HEK293 (cell line): Measurements from ENCODE around the gene PRMT7.

ENCODE experiments used
- CTCF ChIA-PET: fragments of 350-600 bp; formaldehyde crosslinking; extraction: SDS; loops from one replicate; lab custom pipeline; 2021; ENCODE audit warnings: antibody characterized with exemption; lab: Yijun Ruan, JAX
- POLR2A ChIA-PET: fragments of 300-600 bp; formaldehyde crosslinking; extraction: SDS; loops from one replicate; lab custom pipeline; 2020; ENCODE audit warnings: antibody characterized with exemption, inconsistent platforms; lab: Yijun Ruan, JAX
- H3K27ac ChIP-seq: fragments of 200-500 bp; sonication (Bioruptor generic); 2 replicates; pipeline ENCODE4 v1.5.1; 2014; ENCODE audit warnings: low read depth, low read length, control low read depth, inconsistent platforms; ENCODE audit errors: extremely low read depth
- H3K36me3 ChIP-seq, 2 experiments: fragments of 200-500 bp in 1 of 2; sonication (Bioruptor generic) in 1 of 2; 1 replicate in 1 of 2; 2 replicates in 1 of 2; pipeline ENCODE4 v1.5.1; 2014 to 2017; ENCODE audit warnings: inconsistent platforms in 2 of 2, low read length in 2 of 2; ENCODE audit not compliant: control insufficient read depth in 2 of 2, insufficient read depth in 1 of 2
- H3K4me1 ChIP-seq: fragments of 200-500 bp; sonication (Bioruptor generic); 2 replicates; pipeline ENCODE4 v1.5.1; 2014; ENCODE audit warnings: mild to moderate bottlenecking, low read length, inconsistent platforms; ENCODE audit not compliant: control insufficient read depth, insufficient read depth
- H3K4me3 ChIP-seq: 2 replicates; pipeline ENCODE4 v1.5.1; 2011; ENCODE audit warnings: low read depth, mild to moderate bottlenecking, control low read depth, low read length, moderate library complexity
- H3K9me3 ChIP-seq: fragments of 200-500 bp; sonication (Bioruptor generic); 2 replicates; pipeline ENCODE4 v1.5.1; 2014; ENCODE audit warnings: low read depth, low read length, inconsistent platforms; ENCODE audit not compliant: control insufficient read depth, insufficient read depth
- GLI4 ChIP-seq: fragments of 450-650 bp; formaldehyde crosslinking; IDR thresholded peaks from 2 replicates; pipeline ENCODE4 v1.5.1; 2016; ENCODE audit warnings: missing biosample characterization, missing genetic modification characterization
- OSR2 ChIP-seq: fragments of 450-650 bp; formaldehyde crosslinking; IDR thresholded peaks from 2 replicates; pipeline ENCODE4 v1.5.1; 2016; ENCODE audit warnings: missing biosample characterization, missing genetic modification characterization
- RBAK ChIP-seq: fragments of 450-650 bp; formaldehyde crosslinking; IDR thresholded peaks from 2 replicates; pipeline ENCODE4 v1.5.1; 2016; ENCODE audit warnings: missing biosample characterization, missing genetic modification characterization
- SP3 ChIP-seq: fragments of 450-650 bp; formaldehyde crosslinking; IDR thresholded peaks from 2 replicates; pipeline ENCODE4 v1.5.1; 2016; ENCODE audit warnings: missing biosample characterization, missing genetic modification characterization
- ZBTB1 ChIP-seq: fragments of 450-650 bp; formaldehyde crosslinking; IDR thresholded peaks from 2 replicates; pipeline ENCODE4 v1.5.1; 2016; ENCODE audit warnings: missing biosample characterization, missing genetic modification characterization
- ZNF157 ChIP-seq: fragments of 450-650 bp; formaldehyde crosslinking; IDR thresholded peaks from 2 replicates; pipeline ENCODE4 v1.5.1; 2016; ENCODE audit warnings: missing biosample characterization, missing genetic modification characterization
- ZNF169 ChIP-seq: fragments of 450-650 bp; formaldehyde crosslinking; IDR thresholded peaks from 2 replicates; pipeline ENCODE4 v1.5.1; 2016; ENCODE audit warnings: missing biosample characterization, missing genetic modification characterization
- ZNF211 ChIP-seq: fragments of 450-650 bp; formaldehyde crosslinking; IDR thresholded peaks from 2 replicates; pipeline ENCODE4 v1.5.1; 2016; ENCODE audit warnings: low read depth, missing biosample characterization, missing genetic modification characterization
- ZNF311 ChIP-seq: fragments of 450-650 bp; formaldehyde crosslinking; IDR thresholded peaks from 2 replicates; pipeline ENCODE4 v1.5.1; 2017; ENCODE audit warnings: missing biosample characterization, missing genetic modification characterization, borderline replicate concordance
- ZNF394 ChIP-seq: fragments of 450-650 bp; formaldehyde crosslinking; IDR thresholded peaks from 2 replicates; pipeline ENCODE4 v1.5.1; 2016; ENCODE audit warnings: missing biosample characterization, missing genetic modification characterization, mild to moderate bottlenecking, moderate library complexity, borderline replicate concordance
- ZNF558 ChIP-seq: fragments of 450-650 bp; formaldehyde crosslinking; IDR thresholded peaks from 2 replicates; pipeline ENCODE4 v1.5.1; 2016; ENCODE audit warnings: missing biosample characterization, missing genetic modification characterization
- ZNF560 ChIP-seq: fragments of 450-650 bp; formaldehyde crosslinking; IDR thresholded peaks from 2 replicates; pipeline ENCODE4 v1.5.1; 2017; ENCODE audit warnings: missing biosample characterization, missing genetic modification characterization, borderline replicate concordance
- ZNF670 ChIP-seq: fragments of 450-650 bp; formaldehyde crosslinking; IDR thresholded peaks from 2 replicates; pipeline ENCODE4 v1.5.1; 2016; ENCODE audit warnings: missing biosample characterization, missing genetic modification characterization, low read depth
- ZNF707 ChIP-seq: fragments of 450-650 bp; formaldehyde crosslinking; IDR thresholded peaks from 2 replicates; pipeline ENCODE4 v1.5.1; 2016; ENCODE audit warnings: missing biosample characterization, missing genetic modification characterization
- ZNF747 ChIP-seq: fragments of 450-650 bp; formaldehyde crosslinking; IDR thresholded peaks from 2 replicates; pipeline ENCODE4 v1.5.1; 2016; ENCODE audit warnings: missing biosample characterization, missing genetic modification characterization
- ZNF768 ChIP-seq: fragments of 450-650 bp; formaldehyde crosslinking; IDR thresholded peaks from 2 replicates; pipeline ENCODE4 v1.5.1; 2018; ENCODE audit warnings: missing biosample characterization, mild to moderate bottlenecking, missing genetic modification characterization
- ZNF777 ChIP-seq: fragments of 450-650 bp; formaldehyde crosslinking; IDR thresholded peaks from 2 replicates; pipeline ENCODE4 v1.5.1; 2017; ENCODE audit warnings: missing biosample characterization, missing genetic modification characterization, borderline replicate concordance
- ZXDB ChIP-seq: fragments of 450-650 bp; formaldehyde crosslinking; IDR thresholded peaks from 2 replicates; pipeline ENCODE4 v1.5.1; 2016; ENCODE audit warnings: missing biosample characterization, missing genetic modification characterization
- TF ChIP-seq, protein P1 (sequence below): fragments of 450-650 bp; formaldehyde crosslinking; IDR thresholded peaks from 2 replicates; pipeline ENCODE4 v1.5.1; 2016; ENCODE audit warnings: missing biosample characterization, missing genetic modification characterization
- TF ChIP-seq, protein P2 (sequence below): fragments of 450-650 bp; formaldehyde crosslinking; IDR thresholded peaks from 2 replicates; pipeline ENCODE4 v1.5.1; 2016; ENCODE audit warnings: missing biosample characterization, missing genetic modification characterization
- TF ChIP-seq, protein P3 (sequence below): fragments of 450-650 bp; formaldehyde crosslinking; IDR thresholded peaks from 2 replicates; pipeline ENCODE4; 2016; ENCODE audit warnings: missing biosample characterization, missing genetic modification characterization
- TF ChIP-seq, protein P4 (sequence below): fragments of 450-650 bp; formaldehyde crosslinking; IDR thresholded peaks from 2 replicates; pipeline ENCODE4 v1.5.0; 2017; ENCODE audit warnings: missing biosample characterization, missing genetic modification characterization, borderline replicate concordance

PRMT7 gene

DNA sequence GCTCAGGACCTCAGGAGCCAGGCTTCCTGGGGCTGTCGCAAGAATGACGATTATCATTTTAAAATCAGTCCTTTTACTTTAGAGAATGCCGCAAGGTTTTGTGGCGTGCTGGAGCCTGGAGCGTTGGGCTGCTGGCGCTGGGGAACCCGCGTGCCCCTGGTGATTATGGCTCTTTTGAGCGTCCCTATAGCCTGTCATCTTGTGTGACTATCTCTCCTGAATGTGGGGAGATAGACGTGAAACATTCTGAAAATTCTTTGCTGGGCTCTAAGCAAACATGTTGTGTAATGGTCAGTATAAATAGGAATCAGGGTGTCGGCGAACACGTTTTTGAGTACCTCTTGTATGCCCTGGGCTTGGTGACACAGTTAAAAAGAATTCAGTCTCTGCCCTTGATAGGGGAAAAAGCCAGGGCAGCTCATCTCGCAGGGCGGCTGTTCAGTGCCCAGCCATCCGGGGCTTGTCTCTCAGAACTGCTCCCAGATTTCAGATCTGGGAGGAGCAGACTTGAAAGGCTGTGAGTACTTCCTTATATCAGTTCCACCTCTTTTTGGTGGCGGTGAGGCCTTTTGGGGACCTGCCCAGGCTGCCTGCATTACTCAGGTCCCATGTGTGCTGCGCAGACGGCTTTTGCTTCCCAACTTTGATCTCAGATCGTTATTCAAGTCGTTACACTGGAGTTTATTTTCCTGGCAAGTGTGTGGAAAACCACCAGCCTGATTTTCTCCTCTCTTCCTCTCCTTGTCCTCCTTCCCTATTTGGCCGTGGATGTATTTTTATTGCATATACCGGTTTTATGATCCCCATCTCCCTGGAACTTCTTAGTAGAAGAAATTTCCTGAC lies 45.5 kb upstream of the PRMT7 start (continued):
- TF ChIP-seq, protein P1, sequence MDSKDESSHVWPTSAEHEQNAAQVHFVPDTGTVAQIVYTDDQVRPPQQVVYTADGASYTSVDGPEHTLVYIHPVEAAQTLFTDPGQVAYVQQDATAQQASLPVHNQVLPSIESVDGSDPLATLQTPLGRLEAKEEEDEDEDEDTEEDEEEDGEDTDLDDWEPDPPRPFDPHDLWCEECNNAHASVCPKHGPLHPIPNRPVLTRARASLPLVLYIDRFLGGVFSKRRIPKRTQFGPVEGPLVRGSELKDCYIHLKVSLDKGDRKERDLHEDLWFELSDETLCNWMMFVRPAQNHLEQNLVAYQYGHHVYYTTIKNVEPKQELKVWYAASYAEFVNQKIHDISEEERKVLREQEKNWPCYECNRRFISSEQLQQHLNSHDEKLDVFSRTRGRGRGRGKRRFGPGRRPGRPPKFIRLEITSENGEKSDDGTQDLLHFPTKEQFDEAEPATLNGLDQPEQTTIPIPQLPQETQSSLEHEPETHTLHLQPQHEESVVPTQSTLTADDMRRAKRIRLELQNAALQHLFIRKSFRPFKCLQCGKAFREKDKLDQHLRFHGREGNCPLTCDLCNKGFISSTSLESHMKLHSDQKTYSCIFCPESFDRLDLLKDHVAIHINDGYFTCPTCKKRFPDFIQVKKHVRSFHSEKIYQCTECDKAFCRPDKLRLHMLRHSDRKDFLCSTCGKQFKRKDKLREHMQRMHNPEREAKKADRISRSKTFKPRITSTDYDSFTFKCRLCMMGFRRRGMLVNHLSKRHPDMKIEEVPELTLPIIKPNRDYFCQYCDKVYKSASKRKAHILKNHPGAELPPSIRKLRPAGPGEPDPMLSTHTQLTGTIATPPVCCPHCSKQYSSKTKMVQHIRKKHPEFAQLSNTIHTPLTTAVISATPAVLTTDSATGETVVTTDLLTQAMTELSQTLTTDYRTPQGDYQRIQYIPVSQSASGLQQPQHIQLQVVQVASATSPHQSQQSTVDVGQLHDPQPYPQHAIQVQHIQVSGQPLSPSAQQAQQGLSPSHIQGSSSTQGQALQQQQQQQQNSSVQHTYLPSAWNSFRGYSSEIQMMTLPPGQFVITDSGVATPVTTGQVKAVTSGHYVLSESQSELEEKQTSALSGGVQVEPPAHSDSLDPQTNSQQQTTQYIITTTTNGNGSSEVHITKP (tag by site-specific recombination): peak; percentile 79
- TF ChIP-seq ZNF670 (tag by site-specific recombination): no peak
- TF ChIP-seq, protein P2, sequence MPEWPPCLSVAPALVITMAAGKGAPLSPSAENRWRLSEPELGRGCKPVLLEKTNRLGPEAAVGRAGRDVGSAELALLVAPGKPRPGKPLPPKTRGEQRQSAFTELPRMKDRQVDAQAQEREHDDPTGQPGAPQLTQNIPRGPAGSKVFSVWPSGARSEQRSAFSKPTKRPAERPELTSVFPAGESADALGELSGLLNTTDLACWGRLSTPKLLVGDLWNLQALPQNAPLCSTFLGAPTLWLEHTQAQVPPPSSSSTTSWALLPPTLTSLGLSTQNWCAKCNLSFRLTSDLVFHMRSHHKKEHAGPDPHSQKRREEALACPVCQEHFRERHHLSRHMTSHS: no peak
- TF ChIP-seq ZNF768 (tag by site-specific recombination): no peak
- no peak for TF ChIP-seq SP3 (tag by site-specific recombination)
- TF ChIP-seq ZNF169 (tag by site-specific recombination): no peak
- TF ChIP-seq, all 188 proteins: peak for 9

DNA sequence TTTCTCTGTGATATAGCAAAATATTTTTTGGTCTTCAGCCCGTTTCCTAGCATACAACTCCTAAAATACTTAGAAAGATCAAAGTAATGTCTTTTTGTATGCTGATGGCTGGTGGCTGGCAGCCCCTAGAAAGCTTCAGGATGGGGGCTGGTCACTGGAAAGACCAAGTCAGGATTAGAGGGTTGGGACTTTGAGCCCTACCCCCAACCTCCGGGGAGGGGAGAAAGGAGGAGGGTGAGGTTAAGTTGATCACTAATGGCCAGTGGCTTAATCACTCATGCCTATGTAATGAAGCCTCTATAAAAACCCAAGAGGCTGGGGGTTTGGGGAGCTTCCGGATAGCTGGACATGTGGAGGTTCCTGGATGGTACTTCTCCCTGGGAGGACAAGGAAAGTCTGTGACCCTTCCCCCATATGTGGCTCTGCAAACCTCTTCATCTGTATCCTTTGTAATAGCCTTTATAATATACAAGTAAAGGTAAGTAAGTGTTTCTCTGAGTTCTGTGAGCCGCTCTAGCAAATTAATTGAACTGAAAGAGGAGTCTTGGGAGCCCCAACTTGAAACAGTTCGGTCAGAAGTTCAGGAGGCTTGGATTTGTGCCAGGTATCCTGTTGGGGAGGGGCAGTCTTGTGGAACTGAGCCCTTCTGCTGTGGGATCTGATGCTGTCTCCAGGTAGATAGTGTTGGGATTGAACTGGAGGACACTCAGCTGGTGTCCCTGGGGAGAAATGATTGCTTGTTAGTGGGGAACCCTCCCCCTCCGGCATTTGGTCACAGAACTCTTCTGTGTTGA lies 43.0 kb upstream of the PRMT7 start:
- CTCF ChIA-PET: interaction anchor here (2.5 kb wide), 1 partner anchor 61 kb away, joined by 9 read pairs; no protein-coding TSS in a partner anchor
- H3K4me3 ChIP-seq: no peak overlapping the region
- no peak overlapping the region for H3K27ac ChIP-seq
- peaks cover 0 to 11% of the 10 kb centered on the region in 2 experiments; a peak in 2 of 3 replicates for H3K36me3 ChIP-seq
- no peaks in the 10 kb centered on the region for H3K9me3 ChIP-seq
- peaks cover 17% of the 10 kb centered on the region for H3K4me1 ChIP-seq
- POLR2A ChIA-PET: interaction anchor here (0.8 kb wide), 1 partner anchor 43 kb away, joined by 3 read pairs; the partner anchor contains the start of genes PRMT7 and SLC7A6OS
- TF ChIP-seq RBAK (no peak), ZNF157 (tag by site-specific recombination) (no peak), ZNF558 (tag by site-specific recombination) (no peak), ZNF560 (no peak), SP3 (tag by site-specific recombination) (peak; percentile 31; the same call in 1 of the 2 replicates), ZNF747 (no peak), OSR2 (tag by site-specific recombination) (no peak), ZNF394 (tag by site-specific recombination) (no peak), ZNF707 (no peak), GLI4 (tag by site-specific recombination) (no peak), ZNF777 (no peak), ZNF311 (tag by site-specific recombination) (no peak), ZNF211 (tag by site-specific recombination) (no peak), ZXDB (no peak), ZBTB1 (tag by site-specific recombination) (no peak)
- TF ChIP-seq, protein P3, sequence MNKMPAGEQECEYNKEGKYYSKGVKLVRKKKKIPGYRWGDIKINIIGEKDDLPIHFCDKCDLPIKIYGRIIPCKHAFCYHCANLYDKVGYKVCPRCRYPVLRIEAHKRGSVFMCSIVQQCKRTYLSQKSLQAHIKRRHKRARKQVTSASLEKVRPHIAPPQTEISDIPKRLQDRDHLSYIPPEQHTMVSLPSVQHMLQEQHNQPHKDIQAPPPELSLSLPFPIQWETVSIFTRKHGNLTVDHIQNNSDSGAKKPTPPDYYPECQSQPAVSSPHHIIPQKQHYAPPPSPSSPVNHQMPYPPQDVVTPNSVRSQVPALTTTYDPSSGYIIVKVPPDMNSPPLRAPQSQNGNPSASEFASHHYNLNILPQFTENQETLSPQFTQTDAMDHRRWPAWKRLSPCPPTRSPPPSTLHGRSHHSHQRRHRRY (tag by site-specific recombination): no peak
- TF ChIP-seq, protein P4, sequence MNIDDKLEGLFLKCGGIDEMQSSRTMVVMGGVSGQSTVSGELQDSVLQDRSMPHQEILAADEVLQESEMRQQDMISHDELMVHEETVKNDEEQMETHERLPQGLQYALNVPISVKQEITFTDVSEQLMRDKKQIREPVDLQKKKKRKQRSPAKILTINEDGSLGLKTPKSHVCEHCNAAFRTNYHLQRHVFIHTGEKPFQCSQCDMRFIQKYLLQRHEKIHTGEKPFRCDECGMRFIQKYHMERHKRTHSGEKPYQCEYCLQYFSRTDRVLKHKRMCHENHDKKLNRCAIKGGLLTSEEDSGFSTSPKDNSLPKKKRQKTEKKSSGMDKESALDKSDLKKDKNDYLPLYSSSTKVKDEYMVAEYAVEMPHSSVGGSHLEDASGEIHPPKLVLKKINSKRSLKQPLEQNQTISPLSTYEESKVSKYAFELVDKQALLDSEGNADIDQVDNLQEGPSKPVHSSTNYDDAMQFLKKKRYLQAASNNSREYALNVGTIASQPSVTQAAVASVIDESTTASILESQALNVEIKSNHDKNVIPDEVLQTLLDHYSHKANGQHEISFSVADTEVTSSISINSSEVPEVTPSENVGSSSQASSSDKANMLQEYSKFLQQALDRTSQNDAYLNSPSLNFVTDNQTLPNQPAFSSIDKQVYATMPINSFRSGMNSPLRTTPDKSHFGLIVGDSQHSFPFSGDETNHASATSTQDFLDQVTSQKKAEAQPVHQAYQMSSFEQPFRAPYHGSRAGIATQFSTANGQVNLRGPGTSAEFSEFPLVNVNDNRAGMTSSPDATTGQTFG (tag by site-specific recombination): no peak
- TF ChIP-seq, protein P1 (tag by site-specific recombination): peak; percentile 65
